ENCODE measurements around the gene LHPP. TPM values are rescaled to one million over a fixed set of nuclear protein-coding genes. Genes with fewer than 3 reads are reported as not detected.

LHPP gene
- total RNA-seq, 2 donors from 2014 or later, result 4.9 to 9.9 TPM

DNA sequence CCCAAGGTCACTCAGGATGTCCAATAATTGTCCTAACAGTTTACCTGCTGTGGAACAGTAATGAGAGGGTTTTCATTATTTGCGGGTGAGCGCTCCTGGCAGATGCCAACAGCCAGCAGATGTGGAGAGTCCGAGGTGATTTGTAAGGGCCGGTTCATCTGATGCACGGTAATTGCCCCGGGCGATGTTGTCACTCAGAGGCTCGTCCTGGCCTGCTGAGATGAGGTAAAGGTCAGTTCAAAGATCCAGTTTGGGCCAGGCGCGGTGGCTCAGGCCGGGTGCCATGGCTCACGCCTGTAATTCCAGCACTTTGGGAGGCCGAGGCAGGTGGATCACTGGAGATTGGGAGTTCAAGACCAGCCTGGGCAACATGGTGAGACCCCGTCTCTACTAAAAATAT lies 16.9 kb downstream of the LHPP start:
- Histone ChIP-seq H3K9me3 (no peaks in the 10 kb centered on the region), H3K4me3 (no peak overlapping the region), H3K36me3 (replicated peaks in 1 of 2; ENCODE audit: insufficient read depth in 1 of 2, low read depth in 2 of 2) (no peaks in the 10 kb centered on the region), H3K27ac (no peak overlapping the region), H3K27me3 (no peaks in the 10 kb centered on the region), H3K4me1 (no peaks in the 10 kb centered on the region)
- DNase-seq (no peak), ATAC-seq (no peak)
- WGBS, 2 donors, result 80 to 94% methylated on average over 9 to 14 of the region's 14 CpGs
- no peak for TF ChIP-seq POLR2A (IDR thresholded peaks at IDR 0.05)
- TF ChIP-seq, protein P1, sequence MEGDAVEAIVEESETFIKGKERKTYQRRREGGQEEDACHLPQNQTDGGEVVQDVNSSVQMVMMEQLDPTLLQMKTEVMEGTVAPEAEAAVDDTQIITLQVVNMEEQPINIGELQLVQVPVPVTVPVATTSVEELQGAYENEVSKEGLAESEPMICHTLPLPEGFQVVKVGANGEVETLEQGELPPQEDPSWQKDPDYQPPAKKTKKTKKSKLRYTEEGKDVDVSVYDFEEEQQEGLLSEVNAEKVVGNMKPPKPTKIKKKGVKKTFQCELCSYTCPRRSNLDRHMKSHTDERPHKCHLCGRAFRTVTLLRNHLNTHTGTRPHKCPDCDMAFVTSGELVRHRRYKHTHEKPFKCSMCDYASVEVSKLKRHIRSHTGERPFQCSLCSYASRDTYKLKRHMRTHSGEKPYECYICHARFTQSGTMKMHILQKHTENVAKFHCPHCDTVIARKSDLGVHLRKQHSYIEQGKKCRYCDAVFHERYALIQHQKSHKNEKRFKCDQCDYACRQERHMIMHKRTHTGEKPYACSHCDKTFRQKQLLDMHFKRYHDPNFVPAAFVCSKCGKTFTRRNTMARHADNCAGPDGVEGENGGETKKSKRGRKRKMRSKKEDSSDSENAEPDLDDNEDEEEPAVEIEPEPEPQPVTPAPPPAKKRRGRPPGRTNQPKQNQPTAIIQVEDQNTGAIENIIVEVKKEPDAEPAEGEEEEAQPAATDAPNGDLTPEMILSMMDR (IDR thresholded peaks at IDR 0.05), result no peak
- intact Hi-C loops (cut with DNase I), result no loop called here

DNA sequence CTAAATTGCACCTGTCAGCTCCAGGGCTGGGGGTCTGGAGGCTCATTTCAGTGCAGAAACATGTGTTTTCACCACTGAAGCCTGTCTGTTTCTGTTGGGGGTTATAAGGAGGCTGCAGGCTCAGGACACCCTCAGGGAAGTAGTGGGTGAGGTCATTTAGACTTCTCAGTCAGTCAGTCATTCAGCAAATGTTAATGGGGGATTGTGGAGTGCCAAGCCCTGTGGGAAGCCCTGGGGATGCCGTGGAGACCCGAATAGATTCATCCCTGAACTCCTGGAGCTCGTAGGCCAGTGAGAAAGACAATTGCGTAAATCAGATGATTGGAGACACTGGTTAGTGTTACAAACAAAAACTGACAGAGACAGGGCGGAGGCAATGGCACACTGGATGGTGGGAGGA lies 19.2 kb downstream of the LHPP start:
- Histone ChIP-seq H3K27ac (no peak overlapping the region), H3K4me3 (no peak overlapping the region), H3K27me3 (no peaks in the 10 kb centered on the region), H3K9me3 (no peaks in the 10 kb centered on the region), H3K4me1 (no peaks in the 10 kb centered on the region), H3K36me3 (replicated peaks in 1 of 2; ENCODE audit: insufficient read depth in 1 of 2, low read depth in 2 of 2) (no peaks in the 10 kb centered on the region)
- intact Hi-C loops (cut with DNase I), result no loop called here
- ATAC-seq, result no peak
- 80 to 88% methylated on average over 5 of the region's 5 CpGs for WGBS, 2 donors
- no peak for TF ChIP-seq POLR2A (IDR thresholded peaks at IDR 0.05)
- TF ChIP-seq, protein P1 (IDR thresholded peaks at IDR 0.05), result no peak
- DNase-seq, result no peak

DNA sequence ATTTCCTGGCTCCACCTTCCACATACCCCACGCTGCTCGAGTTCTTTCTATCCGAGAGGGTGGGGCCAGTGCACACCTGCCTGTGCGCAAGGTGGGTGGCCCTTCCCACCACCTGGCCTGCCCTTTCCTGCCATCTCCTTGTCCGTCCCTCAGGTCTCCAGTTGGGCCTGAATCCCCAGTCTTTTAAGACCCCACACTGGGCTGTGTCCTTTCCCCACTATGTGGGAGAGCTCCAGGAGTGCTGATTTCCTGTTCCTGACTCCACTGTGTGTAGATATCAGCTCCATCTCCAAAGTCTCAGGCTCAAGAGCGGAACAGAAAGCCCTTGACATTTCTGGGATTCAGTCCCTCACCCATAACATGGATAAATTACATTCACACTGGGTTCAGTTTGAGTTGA lies 20.1 kb downstream of the LHPP start:
- TF ChIP-seq POLR2A (IDR thresholded peaks at IDR 0.05), result no peak
- TF ChIP-seq, protein P1 (IDR thresholded peaks at IDR 0.05), result no peak

DNA sequence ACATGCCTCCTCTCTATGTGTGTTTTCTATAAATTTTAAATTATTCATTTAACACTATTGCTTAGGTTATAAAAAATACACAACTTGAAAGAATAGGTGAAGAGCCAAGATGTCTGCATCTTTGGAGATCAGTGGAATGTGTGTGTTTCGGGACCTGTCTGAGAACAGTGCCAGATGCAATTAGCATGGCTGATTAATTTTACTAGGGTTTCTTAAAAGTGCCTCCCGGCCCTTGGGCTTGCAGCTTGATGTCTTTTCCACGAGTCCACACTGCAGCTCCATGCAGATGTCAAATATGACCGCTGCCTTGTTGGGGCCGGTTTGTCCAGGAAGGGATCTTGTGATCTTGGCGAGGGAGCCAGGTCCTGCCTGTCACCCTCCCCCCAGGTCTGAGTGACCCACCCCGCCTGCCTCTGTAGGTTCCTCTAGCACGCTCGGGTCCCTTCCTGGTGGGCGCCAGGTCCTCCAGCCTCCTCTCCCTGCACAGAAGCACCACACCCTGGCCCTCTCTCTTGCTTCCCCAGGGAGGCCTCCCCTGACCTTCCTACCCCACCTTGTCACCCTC lies 20.7 kb downstream of the LHPP start:
- DNase-seq, result no peak
- Histone ChIP-seq H3K27me3 (no peaks in the 10 kb centered on the region), H3K27ac (no peak overlapping the region), H3K36me3 (replicated peaks in 1 of 2; ENCODE audit: insufficient read depth in 1 of 2, low read depth in 2 of 2) (no peaks in the 10 kb centered on the region), H3K4me3 (no peak overlapping the region), H3K4me1 (no peaks in the 10 kb centered on the region), H3K9me3 (no peaks in the 10 kb centered on the region)
- TF ChIP-seq, protein P1 (IDR thresholded peaks at IDR 0.05), result no peak
- TF ChIP-seq POLR2A (IDR thresholded peaks at IDR 0.05), result no peak
- intact Hi-C loops (cut with DNase I), result no loop called here
- no peak for ATAC-seq
- WGBS, 2 donors, result 85 to 89% methylated on average over 10 of the region's 10 CpGs

More for the DNA sequence above, 20.1 kb downstream of the LHPP start:
- no peak overlapping the region for H3K4me3 ChIP-seq
- no peak overlapping the region for H3K27ac ChIP-seq
- ATAC-seq (no peak), DNase-seq (no peak)
- 83 to 86% methylated on average over 6 of the region's 6 CpGs for WGBS, 2 donors
- no peaks in the 10 kb centered on the region for H3K9me3 ChIP-seq
- no peaks in the 10 kb centered on the region for H3K27me3 ChIP-seq
- intact Hi-C loops (cut with DNase I), result no loop called here
- H3K36me3 ChIP-seq (replicated peaks in 1 of 2; ENCODE audit: insufficient read depth in 1 of 2, low read depth in 2 of 2), result no peaks in the 10 kb centered on the region
- H3K4me1 ChIP-seq, result no peaks in the 10 kb centered on the region

DNA sequence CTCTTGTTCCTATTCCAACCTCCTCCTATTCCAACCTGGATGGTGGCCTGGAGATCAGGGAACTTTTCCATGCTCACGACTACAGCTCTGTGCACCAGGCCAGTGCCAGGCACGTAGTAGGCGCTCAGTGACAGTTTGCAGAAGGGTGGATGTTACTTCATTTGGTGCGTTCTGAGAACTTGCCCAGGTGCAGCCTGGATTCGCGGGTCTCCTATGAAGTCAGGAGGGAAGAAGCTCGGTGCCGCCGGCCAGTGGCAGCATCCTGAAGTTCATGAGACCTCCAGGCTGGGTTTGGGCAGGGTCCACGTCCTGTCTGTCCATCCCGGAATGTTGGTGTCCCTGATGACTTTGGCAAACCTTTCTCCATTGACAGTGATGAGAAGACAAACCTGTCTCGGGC lies 21.3 kb downstream of the LHPP start:
- 81 to 84% methylated on average over 7 to 12 of the region's 12 CpGs for WGBS, 2 donors
- ATAC-seq (no peak), DNase-seq (no peak)
- no peaks in the 10 kb centered on the region for H3K4me1 ChIP-seq
- H3K27me3 ChIP-seq, result no peaks in the 10 kb centered on the region
- no peak overlapping the region for H3K27ac ChIP-seq
- H3K4me3 ChIP-seq, result no peak overlapping the region
- intact Hi-C loops (cut with DNase I), result no loop called here
- H3K36me3 ChIP-seq (replicated peaks in 1 of 2; ENCODE audit: insufficient read depth in 1 of 2, low read depth in 2 of 2), result no peaks in the 10 kb centered on the region
- TF ChIP-seq, protein P1 (IDR thresholded peaks at IDR 0.05), result no peak
- TF ChIP-seq POLR2A (IDR thresholded peaks at IDR 0.05), result no peak
- no peaks in the 10 kb centered on the region for H3K9me3 ChIP-seq
